ENCODE measurements around the gene DEFB128. TPM values are rescaled to one million over a fixed set of nuclear protein-coding genes. Genes with fewer than 3 reads are reported as not detected.

The DEFB128 gene
- total RNA-seq, 1 donor from 2014 or later = not detected

DNA sequence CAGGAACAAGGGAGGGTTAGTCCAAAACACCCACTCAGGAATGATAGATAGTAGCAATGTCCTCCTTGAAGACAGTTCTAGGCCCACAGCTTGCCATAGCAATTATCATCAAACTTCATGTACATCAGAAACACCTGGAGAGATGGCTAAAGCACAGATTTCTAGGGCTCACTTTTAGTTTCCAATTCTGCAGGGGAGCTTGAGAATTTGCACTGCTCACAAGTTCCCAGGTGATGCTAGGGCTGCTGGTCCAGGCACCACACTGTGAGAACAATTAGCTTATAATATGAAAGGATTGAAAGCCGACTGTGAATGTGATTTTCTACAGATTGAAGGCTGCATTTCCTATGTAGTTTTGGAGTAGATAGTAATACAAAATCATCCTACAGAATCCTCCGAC, 43.6 kb downstream of the DEFB128 start:
- Histone ChIP-seq H3K9me3 (ENCODE audit: low read depth) (peaks cover 3% of the 10 kb centered on the region), H3K27ac (no peak overlapping the region), H3K79me2 (ENCODE audit: low read depth) (no peaks in the 10 kb centered on the region), H3K36me3 (no peaks in the 10 kb centered on the region), H4K20me1 (ENCODE audit: low read depth) (no peaks in the 10 kb centered on the region), H3K4me2 (peak overlapping the region; percentile 36), H3K9ac (no peak overlapping the region), H3K4me3 (no peak overlapping the region), H2AFZ (replicated peaks) (peak overlapping the region; percentile 69), H3K4me1 (peaks cover 11% of the 10 kb centered on the region), H3K27me3 (peaks cover 81% of the 10 kb centered on the region), H3F3A (ENCODE audit: low read depth) (no peaks in the 10 kb centered on the region)
- Mint-ChIP-seq H3K27ac (no peak overlapping the region), H3K27me3 (ENCODE audit: insufficient read depth, low read depth) (peaks cover 2% of the 10 kb centered on the region), H3K9me3 (no peaks in the 10 kb centered on the region), H3K36me3 (no peaks in the 10 kb centered on the region), H3K4me1 (peaks cover 6% of the 10 kb centered on the region), H3K4me3 (no peak overlapping the region)
- TF ChIP-seq EZH2phosphoT487 (IDR thresholded peaks at IDR 0.05) (no peak), EZH2 (IDR thresholded peaks at IDR 0.05) (no peak)
- TF ChIP-seq, protein P1, sequence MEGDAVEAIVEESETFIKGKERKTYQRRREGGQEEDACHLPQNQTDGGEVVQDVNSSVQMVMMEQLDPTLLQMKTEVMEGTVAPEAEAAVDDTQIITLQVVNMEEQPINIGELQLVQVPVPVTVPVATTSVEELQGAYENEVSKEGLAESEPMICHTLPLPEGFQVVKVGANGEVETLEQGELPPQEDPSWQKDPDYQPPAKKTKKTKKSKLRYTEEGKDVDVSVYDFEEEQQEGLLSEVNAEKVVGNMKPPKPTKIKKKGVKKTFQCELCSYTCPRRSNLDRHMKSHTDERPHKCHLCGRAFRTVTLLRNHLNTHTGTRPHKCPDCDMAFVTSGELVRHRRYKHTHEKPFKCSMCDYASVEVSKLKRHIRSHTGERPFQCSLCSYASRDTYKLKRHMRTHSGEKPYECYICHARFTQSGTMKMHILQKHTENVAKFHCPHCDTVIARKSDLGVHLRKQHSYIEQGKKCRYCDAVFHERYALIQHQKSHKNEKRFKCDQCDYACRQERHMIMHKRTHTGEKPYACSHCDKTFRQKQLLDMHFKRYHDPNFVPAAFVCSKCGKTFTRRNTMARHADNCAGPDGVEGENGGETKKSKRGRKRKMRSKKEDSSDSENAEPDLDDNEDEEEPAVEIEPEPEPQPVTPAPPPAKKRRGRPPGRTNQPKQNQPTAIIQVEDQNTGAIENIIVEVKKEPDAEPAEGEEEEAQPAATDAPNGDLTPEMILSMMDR (IDR thresholded peaks at IDR 0.05) = no peak
- DNase-seq (ENCODE audit: low spot score) = no peak

DNA sequence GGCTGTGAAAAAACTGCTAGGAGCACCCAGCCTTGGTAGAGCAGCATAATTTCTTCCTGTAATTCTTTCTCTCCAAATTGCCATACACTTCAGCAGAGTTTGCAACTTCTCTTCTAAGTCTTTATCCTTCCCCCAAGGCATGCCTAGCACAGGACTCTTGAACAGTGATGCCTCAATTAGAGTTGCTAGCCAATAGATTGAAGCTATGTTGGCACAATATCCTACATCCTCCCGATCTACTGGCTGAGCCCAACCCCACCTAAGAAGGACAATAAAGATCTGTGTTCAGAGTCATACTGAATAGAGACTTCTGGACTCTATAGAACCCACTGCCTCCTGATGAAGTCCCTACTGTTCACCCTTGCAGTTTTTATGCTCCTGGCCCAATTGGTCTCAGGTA, 47.2 kb downstream of the DEFB128 start, which contains the start of gene DEFB126:
Gene DEFB126 (plus strand): TSS at position 301 of the 400 bp plus-strand sequence. CDS start 39 bp downstream, at position 340.
- no peak within 1 kb of the TSS for H3K4me3 ChIP-seq
- no peak within 1 kb of the TSS for H3K9ac ChIP-seq
- H3K9me3 ChIP-seq (ENCODE audit: low read depth) = peaks cover 3% of the 10 kb centered on the region
- no peaks in the 10 kb centered on the region for H3K36me3 ChIP-seq
- TF ChIP-seq, protein P1 (IDR thresholded peaks at IDR 0.05) = no peak
- TF ChIP-seq EZH2 (IDR thresholded peaks at IDR 0.05) = no peak
- no peak for TF ChIP-seq EZH2phosphoT487 (IDR thresholded peaks at IDR 0.05)
- peaks cover 74% of the 10 kb centered on the region for H3K27me3 ChIP-seq
- H3K4me2 ChIP-seq = no peak within 1 kb of the TSS
- H3K79me2 ChIP-seq (ENCODE audit: low read depth) = no peaks in the 10 kb centered on the region
- peaks cover 11% of the 10 kb centered on the region for H3K4me1 ChIP-seq
- no peak within 1 kb of the TSS for H3K27ac ChIP-seq
- no peaks in the 10 kb centered on the region for H3F3A ChIP-seq (ENCODE audit: low read depth)
- Mint-ChIP-seq H3K36me3 (no peaks in the 10 kb centered on the region), H3K4me1 (peaks cover 6% of the 10 kb centered on the region), H3K27ac (no peak within 1 kb of the TSS), H3K9me3 (peaks cover 6% of the 10 kb centered on the region), H3K4me3 (no peak within 1 kb of the TSS), H3K27me3 (ENCODE audit: insufficient read depth, low read depth) (no peaks in the 10 kb centered on the region)
- DNase-seq (ENCODE audit: low spot score) = no peak
- no peaks in the 10 kb centered on the region for H4K20me1 ChIP-seq (ENCODE audit: low read depth)
- H2AFZ ChIP-seq (replicated peaks) = peak within 1 kb of the TSS; percentile 37

Other genes starting within 250 kb of the DEFB128 start
- gene DEFB125, start 102.0 kb downstream of the DEFB128 start, total RNA-seq (ENCODE audit: low replicate concordance) = not detected in 2 replicates
- gene DEFB126, start 47.1 kb downstream of the DEFB128 start, total RNA-seq (ENCODE audit: low replicate concordance) = not detected in 2 replicates
- gene DEFB127, start 32.3 kb downstream of the DEFB128 start, total RNA-seq (ENCODE audit: low replicate concordance) = not detected in 2 replicates
- not detected in 2 replicates for gene DEFB129, start 37.5 kb upstream of the DEFB128 start, total RNA-seq (ENCODE audit: low replicate concordance)
- gene DEFB132, start 68.0 kb upstream of the DEFB128 start, total RNA-seq (ENCODE audit: low replicate concordance) = not detected in 2 replicates
- gene C20orf96, start 101.0 kb upstream of the DEFB128 start, total RNA-seq (ENCODE audit: low replicate concordance) = 5.0 and 6.0 TPM in 2 replicates
- 24.2 and 43.4 TPM in 2 replicates for gene ZCCHC3, start 107.9 kb upstream of the DEFB128 start, total RNA-seq (ENCODE audit: low replicate concordance)
- 5.3 and 26.6 TPM in 2 replicates for gene SOX12, start 135.8 kb upstream of the DEFB128 start, total RNA-seq (ENCODE audit: low replicate concordance)
- gene NRSN2, start 157.4 kb upstream of the DEFB128 start, total RNA-seq (ENCODE audit: low replicate concordance) = 8.8 and 20.1 TPM in 2 replicates
- 0.43 and 3.7 TPM in 2 replicates for gene TRIB3, start 191.0 kb upstream of the DEFB128 start, total RNA-seq (ENCODE audit: low replicate concordance)
- 24.3 and 60.7 TPM in 2 replicates for gene RBCK1, start 218.6 kb upstream of the DEFB128 start, total RNA-seq (ENCODE audit: low replicate concordance)